ENCODE results near the gene ENKD1. TPM values are rescaled to one million over a fixed set of nuclear protein-coding genes. Genes with fewer than 3 reads are reported as not detected.

Gene ENKD1
- total and polyA plus RNA-seq, 10 of the 15 experiments (the other 5 are each of a cell fraction or from before 2014, with no cell fraction given): 0.19 to 8.1 (median 2.8) TPM

- WGBS (ENCODE audit: insufficient coverage, insufficient replicate concordance, low lambda C conversion rate, missing lambda C conversion rate): 98% methylated on average over 8 of the region's 59 CpGs
- H3K4me1 ChIP-seq (ENCODE audit: control insufficient read depth, insufficient read depth, low read length): no peaks in the 10 kb centered on the region
- H4K20me1 ChIP-seq (ENCODE audit: control insufficient read depth, insufficient read depth): no peaks in the 10 kb centered on the region
- intact Hi-C loops (cut with micrococcal nuclease; ENCODE audit: unreplicated experiment) (no loop called here), in situ Hi-C loops (cut with MboI) (no loop called here)
- BruUV-seq (replicated peaks): no TSS peak
- FAIRE-seq: no peak
- POLR2A ChIA-PET: interaction anchor here (1.0 kb wide), 1 partner anchor 15 kb away, joined by 3 read pairs; no protein-coding TSS in a partner anchor
- H3K27me3 ChIP-seq (replicated peaks in 1 of 2; ENCODE audit: control insufficient read depth in 2 of 2, insufficient read depth in 2 of 2, low read length in 1 of 2): no peaks in the 10 kb centered on the region
- no peak for ATAC-seq
- no peaks in the 10 kb centered on the region for H3K9me3 ChIP-seq (replicated peaks; ENCODE audit: control insufficient read depth, insufficient read depth, low read length)
- TF ChIP-seq SPI1 (IDR thresholded peaks at IDR 0.05; ENCODE audit: borderline replicate concordance, insufficient read depth, low read depth, low read length) (no peak), RELB (IDR thresholded peaks at IDR 0.05; ENCODE audit: low read depth) (no peak), REST (IDR thresholded peaks at IDR 0.05; ENCODE audit: low read depth, low read length) (peak; percentile 63; the same call in 1 of the 2 replicates)
- SMC1A ChIA-PET (ENCODE audit: uncharacterized antibody, unreplicated experiment): no interaction called here
- H3K27ac ChIP-seq (ENCODE audit: control insufficient read depth, insufficient read depth): no peak overlapping the region
- no peaks in the 10 kb centered on the region for H3K79me2 ChIP-seq (ENCODE audit: control insufficient read depth, insufficient read depth, low read length)
- H3K36me3 ChIP-seq (ENCODE audit: control insufficient read depth in 2 of 2, insufficient read depth in 2 of 2, low read length in 1 of 2): peaks cover 7 to 9% of the 10 kb centered on the region in 2 experiments
- CTCF ChIA-PET: interaction anchor here (1.1 kb wide), 1 partner anchor 131 kb away, joined by 4 read pairs; no protein-coding TSS in a partner anchor
- no peak overlapping the region for H3K9ac ChIP-seq (ENCODE audit: control insufficient read depth, insufficient read depth, low read length)
- RAD21 ChIA-PET (ENCODE audit: unreplicated experiment): no interaction called here
- no peak overlapping the region for H3K4me2 ChIP-seq (ENCODE audit: control insufficient read depth, insufficient read depth)
- no peak for DNase-seq (ENCODE audit: low read depth, low spot score)
- H3K4me3 ChIP-seq: no peak overlapping the region
- no peak overlapping the region for H2AFZ ChIP-seq (ENCODE audit: control insufficient read depth, low read depth, low read length)
Observed at GRCh38 chr16:67652578-67653127, 13.9 kb downstream of the ENKD1 start.

Data from GM12878 (cell line).